Glomerular endothelial cell (primary cell): ENCODE measurements around the gene NECAB2. TPM values are rescaled to one million over a fixed set of nuclear protein-coding genes. Genes with fewer than 3 reads are reported as not detected.

ENCODE experiments used
- DNase-seq: peaks from one replicate; pipeline ENCODE4 v3.0.0-alpha.2; 2011; ENCODE audit warnings: low read depth, low spot score; ENCODE audit errors: extremely low read depth
- total RNA-seq: library from RNA; depleted of rRNA; stranded (reverse); fragments of >200 nt; gene quantifications from 2 replicates; pipeline ENCODE4 v1.2.3, GENCODE V29; 2015

NECAB2 gene
- total RNA-seq, 1 donor from 2014 or later: not detected

DNA sequence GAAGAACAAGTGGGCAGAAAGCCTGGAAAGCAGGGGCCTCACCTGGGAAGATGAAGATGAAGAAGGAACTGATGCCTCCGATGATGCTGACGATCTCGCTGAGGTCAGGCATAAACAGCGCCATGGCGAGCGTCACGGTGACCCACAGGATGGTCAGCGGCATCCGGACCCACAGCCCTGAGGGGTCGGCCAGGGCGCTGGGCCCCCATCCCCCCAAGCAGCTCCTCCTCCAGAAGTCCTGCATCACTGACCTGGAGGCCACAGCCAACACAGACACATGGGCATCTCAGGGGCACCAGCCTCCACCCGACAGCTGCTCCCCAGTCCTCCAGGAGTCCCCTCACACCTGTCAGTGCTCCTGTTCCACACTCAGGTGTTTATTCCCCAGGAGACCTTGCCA, 48.4 kb downstream of the NECAB2 start:
- no peak for DNase-seq

DNA sequence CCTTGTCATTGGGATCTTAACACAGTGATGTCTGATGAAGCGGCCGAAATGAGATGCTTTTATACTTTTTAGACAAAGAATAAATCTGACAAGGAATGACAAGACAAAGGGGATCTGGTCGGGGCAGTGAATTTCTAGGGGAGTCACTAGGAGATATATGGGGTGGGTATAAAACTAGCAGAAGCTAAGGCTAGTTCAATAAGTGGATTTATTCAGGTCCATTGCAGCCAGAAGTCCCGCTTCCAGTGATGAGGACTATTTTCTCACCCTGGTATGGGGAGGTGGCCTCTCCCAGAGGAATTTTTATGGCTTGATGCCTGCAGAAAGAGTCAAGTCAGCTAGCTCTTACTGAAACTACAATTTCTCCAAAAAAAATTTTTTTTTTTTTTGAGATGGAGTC, 50.7 kb downstream of the NECAB2 start:
- DNase-seq: no peak

DNA sequence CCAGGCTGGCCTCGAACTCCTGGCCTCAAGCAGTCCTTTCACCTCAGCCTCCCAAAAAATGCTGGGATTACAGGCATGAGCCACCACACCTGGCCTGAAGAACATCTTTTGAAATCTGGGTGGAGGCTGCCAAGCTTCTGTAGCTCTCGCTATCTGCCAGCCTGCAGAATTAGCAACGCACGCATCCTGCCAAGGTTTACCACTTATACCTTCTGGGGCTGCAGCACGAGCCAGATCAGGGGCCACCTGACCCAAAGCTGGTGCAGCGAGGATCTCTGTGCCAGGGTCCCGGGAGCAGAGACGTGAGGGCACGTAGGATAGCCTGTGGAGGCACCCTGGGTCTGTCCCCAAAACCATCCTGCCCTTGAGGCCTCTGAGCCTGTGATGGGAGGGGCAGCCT, 52.3 kb downstream of the NECAB2 start:
- DNase-seq: no peak

DNA sequence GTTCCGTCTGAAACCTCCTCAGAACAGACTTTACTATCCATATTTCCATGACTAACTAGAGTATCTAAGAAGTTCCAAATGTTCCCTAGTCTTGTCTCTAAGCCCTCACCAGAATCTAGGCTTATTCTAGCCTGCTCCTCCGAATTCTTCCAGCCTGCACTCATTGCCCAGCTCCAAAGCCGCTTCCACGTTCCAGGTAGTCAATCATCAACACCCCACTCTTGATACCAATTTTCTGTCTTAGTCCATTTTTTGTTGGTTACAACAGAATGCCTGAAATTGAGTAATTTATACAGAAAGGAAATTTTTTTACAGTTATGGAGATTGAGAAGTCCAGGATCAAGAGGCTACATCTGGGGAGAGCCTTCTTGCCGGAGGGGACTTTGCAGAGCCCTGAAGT, 53.4 kb downstream of the NECAB2 start:
- DNase-seq: no peak

- DNase-seq: no peak
Observed at GRCh38 chr16:84022644-84023043, 54.6 kb downstream of the NECAB2 start.

GRCh38 chr16:84024854-84025253, 56.8 kb downstream of the NECAB2 start:
- no peak for DNase-seq

- no peak for DNase-seq
Observed at GRCh38 chr16:84026606-84027005, 58.6 kb downstream of the NECAB2 start.

DNA sequence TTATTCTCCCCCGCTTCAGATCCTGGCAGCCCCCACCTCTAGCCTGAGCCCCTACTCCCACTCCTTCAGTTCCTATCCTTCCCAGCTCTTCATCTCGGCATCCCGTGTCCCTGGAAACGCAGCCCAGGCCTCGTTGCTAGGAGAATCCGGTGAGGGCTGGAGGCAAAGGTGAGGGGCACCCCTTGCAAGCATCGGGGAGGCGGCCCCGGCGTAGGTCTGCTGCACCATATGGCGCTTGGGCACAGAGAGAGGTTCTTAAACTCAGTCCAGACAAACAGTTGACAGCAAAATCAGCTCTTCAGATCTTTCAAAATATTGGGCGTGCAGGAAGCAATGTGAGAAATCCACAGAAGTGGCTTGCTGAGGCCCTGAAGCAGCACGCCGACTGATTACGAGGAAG, 59.6 kb downstream of the NECAB2 start:
- no peak for DNase-seq

DNA sequence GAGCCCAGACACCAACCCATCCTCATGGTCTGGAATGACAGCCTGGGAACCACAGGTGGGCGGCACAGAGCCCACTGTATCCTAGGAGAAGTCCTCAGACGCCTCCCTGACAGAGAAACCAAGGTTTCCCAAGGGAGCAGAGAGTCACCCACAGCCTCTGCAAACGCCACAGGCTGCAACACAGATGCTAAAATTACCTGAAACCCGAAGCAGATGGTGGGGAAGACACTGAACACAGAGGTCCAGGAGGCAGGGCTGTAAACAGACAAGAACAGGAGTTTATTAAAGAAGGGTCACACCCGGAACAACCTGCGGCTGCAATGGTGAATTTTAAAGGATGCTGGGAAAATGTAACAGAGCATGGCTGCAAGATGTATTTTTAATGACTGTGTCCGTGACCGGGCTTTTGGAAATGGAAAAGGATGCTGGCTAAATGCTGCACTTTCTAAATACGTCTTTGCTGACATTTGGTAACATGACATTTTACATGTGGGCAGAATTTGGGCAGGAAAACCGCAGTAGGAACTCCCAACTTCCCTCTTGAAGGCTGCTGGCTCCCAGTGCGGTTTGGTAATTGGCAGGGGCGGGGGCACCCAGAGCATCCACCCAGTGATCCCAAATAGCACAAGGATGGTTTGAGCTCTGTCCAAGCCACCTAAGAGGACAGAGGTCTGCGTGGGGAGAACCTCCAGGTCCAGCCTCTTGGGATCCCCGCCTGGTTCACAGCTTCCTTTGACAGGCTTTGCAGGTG, 61.4 kb downstream of the NECAB2 start:
- no peak for DNase-seq

DNA sequence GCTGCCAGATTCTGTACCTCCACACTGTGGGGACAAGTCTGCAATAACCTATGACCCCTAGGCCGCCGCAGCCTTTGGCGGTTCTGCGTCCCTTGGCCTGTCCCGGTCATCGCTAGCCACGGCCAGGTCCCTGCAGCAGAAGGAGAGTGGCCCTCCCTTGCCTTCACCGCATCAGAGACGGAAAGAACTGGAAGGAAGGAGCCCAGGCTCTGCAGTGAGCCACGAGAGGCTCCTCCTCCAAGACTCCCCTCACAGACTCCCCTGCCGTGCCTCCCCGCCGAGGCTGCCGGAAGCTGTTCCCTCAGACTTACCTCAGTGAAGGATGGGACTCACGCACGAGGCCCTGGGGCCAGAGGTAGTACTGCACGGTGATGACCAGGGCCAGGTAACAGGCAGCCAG, 63.5 kb downstream of the NECAB2 start:
- no peak for DNase-seq

- no peak for DNase-seq
Observed at GRCh38 chr16:84032458-84033178, 64.6 kb downstream of the NECAB2 start.

DNA sequence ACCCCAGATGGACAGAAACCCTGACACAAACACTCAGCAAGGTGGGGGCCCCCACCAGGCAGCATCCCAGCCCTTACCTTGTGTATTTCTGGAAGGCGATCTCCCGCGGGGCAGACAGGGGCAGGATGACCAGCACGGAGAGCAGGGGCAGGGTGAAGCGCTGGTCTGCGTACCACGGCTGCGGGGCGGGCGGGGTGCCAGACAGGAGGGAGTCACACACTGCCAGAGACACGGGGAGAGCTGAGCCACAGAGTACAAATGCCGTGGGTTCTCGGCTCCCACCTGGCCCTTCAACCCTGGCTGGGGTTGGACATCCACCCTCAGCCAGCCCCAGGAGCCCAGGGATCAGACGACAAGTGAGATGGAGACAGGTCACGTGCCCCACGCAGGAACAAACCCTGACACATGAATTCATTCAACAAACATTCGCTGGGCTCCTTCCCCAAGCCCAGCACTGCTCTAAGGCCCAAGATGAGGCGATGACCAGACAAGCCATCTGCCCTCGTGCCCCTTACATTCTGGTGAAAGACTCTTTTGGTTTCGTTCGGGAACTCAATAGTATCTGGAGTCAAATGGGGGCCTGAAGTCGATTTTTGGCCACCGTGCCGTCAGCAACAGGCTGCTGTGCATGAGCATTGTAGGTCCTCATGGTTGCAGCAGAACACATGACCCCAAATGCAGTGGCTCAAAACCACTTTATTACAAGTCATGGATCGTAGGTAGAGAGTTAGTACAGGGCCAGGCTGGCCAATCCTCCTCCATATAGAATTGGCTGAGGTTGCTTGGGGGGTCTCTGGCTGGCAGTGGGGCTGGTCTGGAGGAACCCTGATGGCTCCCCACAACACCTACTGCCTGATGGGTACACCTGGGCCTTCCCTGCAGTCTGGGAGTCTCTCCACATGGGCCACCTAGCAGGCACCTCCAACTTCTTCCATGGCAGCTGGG, 65.5 kb downstream of the NECAB2 start:
- no peak for DNase-seq

DNA sequence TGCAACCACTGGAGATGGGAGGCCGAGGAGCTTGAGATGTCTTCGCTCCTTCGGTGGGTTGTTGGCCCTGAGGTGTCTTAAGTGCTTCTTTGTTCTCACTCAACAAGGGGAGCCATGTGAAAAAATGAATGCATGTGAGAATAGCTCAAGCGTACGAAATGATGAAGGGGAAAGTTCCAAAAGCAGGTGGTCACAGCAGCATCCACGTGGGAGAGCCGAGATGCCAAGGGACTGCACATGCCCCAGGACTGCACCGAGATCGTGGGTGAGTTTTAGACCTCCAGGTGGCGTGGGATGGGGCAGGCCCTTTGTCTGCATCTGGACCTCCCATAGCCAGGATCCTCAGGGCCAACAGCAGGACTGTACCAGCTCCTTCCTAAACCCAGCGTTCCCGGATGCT, 66.5 kb downstream of the NECAB2 start:
- no peak for DNase-seq

DNA sequence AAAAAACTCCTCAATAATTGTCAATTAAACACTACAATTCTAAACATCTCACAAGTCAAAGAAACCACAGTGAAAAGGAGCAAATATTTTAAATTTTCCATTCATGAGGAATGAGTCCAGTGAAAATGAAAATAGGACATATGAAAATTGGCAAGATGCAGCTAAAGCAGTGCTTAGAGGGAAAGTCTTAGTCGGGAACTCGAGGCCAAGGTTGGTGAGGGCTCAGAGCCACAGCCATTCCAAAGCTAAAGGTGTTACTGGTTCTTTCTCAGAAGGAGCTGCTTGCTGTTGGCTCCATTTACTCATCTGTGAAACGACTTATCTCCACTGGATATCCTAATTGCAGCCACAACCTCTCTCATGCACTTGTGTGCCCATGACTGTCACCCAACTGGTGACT, 68.1 kb downstream of the NECAB2 start:
- DNase-seq: no peak

GRCh38 chr16:84036982-84037425, 69.0 kb downstream of the NECAB2 start:
- DNase-seq: no peak

DNA sequence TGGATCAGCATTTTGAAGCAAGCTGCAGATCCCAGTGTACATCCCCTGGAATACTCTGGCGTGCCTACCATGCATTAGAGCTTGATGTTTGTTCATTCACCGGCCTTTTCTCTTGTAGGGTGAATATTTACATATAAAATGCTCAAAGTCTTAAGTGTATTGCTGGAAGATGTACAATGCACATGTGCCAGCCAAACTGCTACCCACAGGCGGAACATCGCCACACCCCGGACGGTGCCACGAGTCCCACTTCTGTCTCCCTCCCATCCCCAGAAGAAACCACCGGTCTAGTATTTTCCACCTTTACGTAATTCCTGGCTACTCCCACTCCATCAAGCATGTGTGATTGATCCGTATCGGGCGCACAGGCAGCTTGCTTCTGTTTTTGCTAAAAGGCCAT, 70.4 kb downstream of the NECAB2 start:
- no peak for DNase-seq

DNA sequence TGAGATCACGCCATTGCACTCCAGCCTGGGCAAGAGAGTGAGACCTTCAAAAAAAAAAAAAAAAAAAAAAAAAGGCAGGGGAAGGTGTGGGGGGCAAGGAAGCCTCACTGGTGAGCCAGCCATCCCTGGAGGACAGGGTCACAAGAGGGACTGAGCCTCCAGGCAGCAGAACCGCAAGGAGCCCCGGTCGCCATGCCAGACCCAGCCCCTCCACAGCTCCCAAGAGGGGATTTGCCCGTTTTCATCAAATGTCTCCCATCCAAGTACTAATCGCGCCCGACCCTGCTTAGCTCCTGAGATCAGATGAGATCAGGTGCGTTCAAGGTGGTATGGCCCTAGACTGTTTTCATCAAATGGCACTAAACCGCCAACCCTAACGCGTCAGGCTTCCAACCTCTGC, 71.7 kb downstream of the NECAB2 start:
- DNase-seq: no peak

DNA sequence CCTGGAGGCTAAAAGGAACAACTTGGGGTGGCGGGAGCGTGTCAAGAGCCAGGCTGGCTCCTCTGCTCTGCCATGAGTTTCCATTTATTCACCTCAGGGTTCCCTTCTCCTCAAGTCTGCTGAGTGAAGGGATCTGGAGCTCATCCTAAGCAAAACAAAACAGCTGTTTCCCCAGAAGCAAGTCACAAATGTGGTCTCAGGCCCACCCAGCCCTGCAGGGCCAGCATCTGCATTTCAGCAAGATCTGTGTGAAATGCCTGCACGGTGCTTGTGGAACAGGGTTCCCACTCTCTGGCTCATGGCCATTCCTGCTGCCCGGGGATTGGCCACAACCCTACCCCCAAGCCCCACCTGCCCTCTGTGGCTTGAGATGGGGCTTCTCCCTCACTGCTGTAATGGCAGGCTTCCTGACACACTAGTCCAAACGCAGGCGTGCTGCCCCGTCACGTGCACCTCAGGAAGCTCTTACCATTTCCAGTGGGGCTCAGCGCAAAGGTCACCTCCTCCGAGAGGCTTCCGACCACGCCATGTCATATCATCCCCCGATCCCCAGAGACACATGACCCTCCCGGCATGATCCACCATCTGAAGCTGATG, 72.3 kb downstream of the NECAB2 start:
- no peak for DNase-seq

DNA sequence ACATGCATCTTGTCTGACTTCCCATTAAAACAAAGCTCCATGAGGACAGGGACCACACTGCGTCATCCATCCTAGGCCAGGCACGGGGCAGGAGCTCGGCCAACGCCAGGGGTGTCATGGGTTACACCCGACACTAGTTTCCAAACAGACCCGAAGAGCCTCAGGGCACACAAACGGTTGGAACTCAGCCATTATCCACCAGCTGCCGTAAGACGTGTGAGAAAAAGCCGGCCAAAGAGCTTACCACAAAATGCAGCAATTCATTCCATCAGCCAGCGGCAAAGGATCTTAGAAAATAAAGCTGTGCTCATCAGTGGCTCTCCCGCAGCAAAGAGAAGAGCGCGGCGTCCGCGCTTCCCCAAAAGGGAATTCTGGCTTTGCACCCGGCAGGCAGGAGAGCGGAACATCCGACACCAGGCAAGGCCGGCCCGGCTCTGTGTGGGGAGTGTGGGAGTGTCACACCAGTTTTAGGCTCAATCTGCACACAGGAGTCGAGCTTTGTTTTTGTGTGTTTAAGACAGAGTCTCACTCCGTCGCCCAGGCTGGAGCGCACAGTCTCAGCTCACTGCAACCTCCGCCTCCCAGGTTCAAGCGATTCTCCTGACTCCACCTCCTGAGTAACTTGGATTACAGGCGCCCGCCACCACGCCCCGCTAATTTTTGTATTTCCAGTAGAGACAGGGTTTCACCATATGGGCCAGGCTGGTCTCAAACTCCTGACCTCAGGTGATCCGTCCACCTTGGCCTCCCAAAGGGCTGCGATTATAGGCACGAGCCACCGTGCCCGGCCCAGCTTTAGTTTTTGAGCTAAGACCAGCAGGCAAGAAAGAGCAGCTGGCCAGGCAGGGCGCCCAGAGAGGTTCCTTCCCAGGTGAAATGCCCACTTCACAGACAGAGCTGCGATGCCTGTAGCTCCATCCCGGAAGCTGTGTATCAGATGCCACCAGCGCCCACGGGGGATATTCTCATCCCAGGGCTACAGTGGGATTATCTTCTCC, 73.1 kb downstream of the NECAB2 start:
- no peak for DNase-seq

DNA sequence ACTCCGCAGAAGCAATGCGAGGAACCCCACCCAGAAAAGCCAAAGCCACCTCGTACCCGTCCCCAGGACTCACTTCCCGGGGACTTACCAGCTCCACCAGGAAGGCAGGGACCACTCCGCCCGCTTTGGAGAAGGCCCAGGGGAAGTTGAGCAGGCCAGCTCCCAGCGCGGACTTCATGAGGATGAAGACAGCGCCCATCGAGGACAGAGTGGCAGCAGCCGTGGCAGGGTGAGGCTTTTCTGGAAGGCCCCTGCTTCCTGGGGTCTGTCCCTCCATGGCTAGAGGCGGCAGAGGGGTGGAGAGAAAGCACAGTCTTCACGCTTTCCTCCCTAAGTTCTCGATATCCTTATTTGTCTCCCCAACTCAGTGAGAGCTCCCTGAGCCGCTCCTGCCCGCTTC, 73.8 kb downstream of the NECAB2 start:
- DNase-seq: no peak
